OCI-LY3 (cell line): Measurements from ENCODE around the gene KRT3.

Experiments used
- CTCF ChIP-seq: fragments of 200-600, 300-600 bp; sonication (generic); IDR thresholded peaks from 2 replicates; pipeline ENCODE4 v1.5.1; 2014; ENCODE audit warnings: antibody characterized with exemption, low read length, low read depth
- EZH2phosphoT487 ChIP-seq: fragments of 200-600 bp; shearing (Covaris generic); IDR thresholded peaks from 2 replicates; pipeline ENCODE4 v1.6.1; 2018; ENCODE audit warnings: antibody characterized with exemption, mixed run types, low read depth

DNA sequence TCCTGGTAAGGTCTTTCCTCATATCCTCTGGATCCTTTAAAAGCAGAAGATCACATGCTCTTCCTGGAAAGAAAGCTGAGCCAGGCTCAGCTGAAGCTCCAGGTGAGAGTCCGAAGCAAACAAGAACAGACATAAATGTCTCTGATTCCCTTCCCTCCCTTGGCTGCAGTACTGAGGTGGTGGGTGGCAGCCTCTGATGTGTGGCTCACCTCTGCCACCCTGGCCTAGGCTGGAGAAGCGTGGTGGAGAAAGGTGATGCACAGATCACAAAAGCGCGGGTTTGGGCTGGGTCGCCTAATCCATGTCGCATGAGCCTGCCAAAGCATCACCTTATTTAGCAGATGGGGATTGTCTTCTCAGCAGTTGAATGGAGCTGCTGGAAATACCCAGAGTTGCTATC is 16.0 kb downstream of the KRT3 start:
- TF ChIP-seq CTCF (no peak), EZH2phosphoT487 (no peak)
